H1 (cell line): ENCODE results near the gene TCF4. TPM values are rescaled to one million over a fixed set of nuclear protein-coding genes. Genes with fewer than 3 reads are reported as not detected.
A peak's percentile ranks its signal among the peaks of the same experiment; 100 is the strongest.

Experiments used
- CTCF ChIA-PET: fragments of 300-600 bp; sonication (Branson Sonifier 250); formaldehyde crosslinking; loops from one replicate; lab custom pipeline; 2021; ENCODE audit not compliant: partially characterized antibody; lab: Charles Lee
- POLR2A ChIA-PET: fragments of 300-600 bp; sonication (Branson Sonifier 250); formaldehyde crosslinking; loops from one replicate; lab custom pipeline; 2021; ENCODE audit warnings: inconsistent platforms; ENCODE audit not compliant: partially characterized antibody; lab: Charles Lee
- DNase-seq, 2 experiments: peaks; one replicate each; pipeline versions ENCODE4 v3.0.0 to v3.0.0-alpha.2; 2010 to 2022; ENCODE audit warnings: low spot score in 2 of 2, low read depth in 1 of 2, mixed read lengths in 1 of 2
- FAIRE-seq: peaks from 2 replicates; lab custom pipeline; 2011; peaks lifted over from hg19 to GRCh38; lab: Jason Lieb, UNC
- H2AFZ ChIP-seq: 2 replicates; pipeline ENCODE4 v1.8.1; 2012; ENCODE audit warnings: low read length, inconsistent platforms
- H2AK5ac ChIP-seq: 2 replicates; pipeline ENCODE4 v1.6.1; 2013; ENCODE audit warnings: low read depth, low read length
- H2BK120ac ChIP-seq: replicated peaks from 2 replicates; pipeline ENCODE3; 2013; ENCODE audit warnings: low read depth, low read length, inconsistent platforms
- H2BK12ac ChIP-seq: 2 replicates; pipeline ENCODE4 v1.6.1; 2013; ENCODE audit warnings: low read depth, low read length
- H2BK15ac ChIP-seq: 2 replicates; pipeline ENCODE4 v1.6.1; 2013; ENCODE audit warnings: low read length
- H2BK20ac ChIP-seq: 2 replicates; pipeline ENCODE4 v1.6.1; 2013; ENCODE audit warnings: low read length
- H2BK5ac ChIP-seq: 2 replicates; pipeline ENCODE4 v1.6.1; 2013; ENCODE audit warnings: low read depth, low read length
- H3K14ac ChIP-seq: 2 replicates; pipeline ENCODE4 v1.6.1; 2013; ENCODE audit warnings: inconsistent platforms; ENCODE audit not compliant: insufficient read length
- H3K18ac ChIP-seq: 2 replicates; pipeline ENCODE4 v1.6.1; 2013; ENCODE audit warnings: low read length; ENCODE audit errors: extremely low read depth
- H3K23ac ChIP-seq: 2 replicates; pipeline ENCODE4 v1.6.1; 2013; ENCODE audit warnings: inconsistent platforms; ENCODE audit not compliant: insufficient read length
- H3K23me2 ChIP-seq: 2 replicates; pipeline ENCODE4 v1.6.1; 2013; ENCODE audit warnings: low read depth, low read length
- H3K27ac ChIP-seq: 2 replicates; pipeline ENCODE4 v1.6.1; 2011; ENCODE audit warnings: low read depth, low read length, inconsistent platforms
- H3K27me3 ChIP-seq, 4 experiments: replicated peaks in 1 of 4; 1 replicate in 1 of 4; 2 replicates in 3 of 4; pipeline versions ENCODE4 v1.6.1 to v1.8.1; 2011 to 2013; ENCODE audit warnings: low read length in 3 of 4, mild to moderate bottlenecking in 3 of 4, inconsistent platforms in 2 of 4, mixed read lengths in 2 of 4, moderate library complexity in 1 of 4; ENCODE audit not compliant: control insufficient read depth in 3 of 4, insufficient read depth in 3 of 4; ENCODE audit errors: extremely low read depth in 1 of 4
- H3K36me3 ChIP-seq, 4 experiments: 2 replicates each; pipeline versions ENCODE4 v1.6.1 to v1.8.1; 2011 to 2013; ENCODE audit warnings: mild to moderate bottlenecking in 4 of 4, low read length in 3 of 4, moderate library complexity in 2 of 4, control low read depth in 1 of 4, inconsistent platforms in 1 of 4; ENCODE audit not compliant: insufficient read depth in 4 of 4, control insufficient read depth in 2 of 4
- H3K4ac ChIP-seq: replicated peaks from 2 replicates; pipeline ENCODE3; 2013; ENCODE audit warnings: low read length, low read depth, mixed read lengths, inconsistent platforms; ENCODE audit not compliant: insufficient read length
- H3K4me1 ChIP-seq, 4 experiments: replicated peaks in 1 of 4; 1 replicate in 1 of 4; 2 replicates in 3 of 4; pipeline versions ENCODE4 v1.6.1 to v1.8.1; 2011 to 2013; ENCODE audit warnings: low read length in 3 of 4, inconsistent platforms in 2 of 4, mixed read lengths in 1 of 4; ENCODE audit not compliant: insufficient read depth in 4 of 4, control insufficient read depth in 3 of 4
- H3K4me2 ChIP-seq, 2 experiments: 2 replicates each; pipeline versions ENCODE4 v1.6.1 to v1.8.1; 2011 to 2013; ENCODE audit warnings: low read depth in 2 of 2, low read length in 2 of 2, control low read depth in 1 of 2, inconsistent platforms in 1 of 2, mild to moderate bottlenecking in 1 of 2; ENCODE audit not compliant: insufficient read depth in 1 of 2
- H3K4me3 ChIP-seq, 4 experiments: fragments of 200-600, 300-600 bp in 1 of 4; sonication (generic), shearing (Covaris generic), sonication (Bioruptor Twin) in 1 of 4; 2 replicates each; pipeline versions ENCODE4 v1.5.1 to v1.8.1; 2011 to 2016; ENCODE audit warnings: low read length in 4 of 4, low read depth in 3 of 4, control low read depth in 2 of 4, inconsistent platforms in 2 of 4, mild to moderate bottlenecking in 2 of 4, mixed read lengths in 1 of 4, moderate library complexity in 1 of 4; ENCODE audit not compliant: insufficient read depth in 2 of 4; ENCODE audit errors: extremely low read depth in 1 of 4
- H3K56ac ChIP-seq: replicated peaks from 2 replicates; pipeline ENCODE3; 2013; ENCODE audit warnings: low read depth, mild to moderate bottlenecking, mixed read lengths, low read length, inconsistent platforms; ENCODE audit not compliant: insufficient read length
- H3K79me1 ChIP-seq: 2 replicates; pipeline ENCODE4 v1.6.1; 2013; ENCODE audit warnings: low read depth, low read length, control low read depth
- H3K79me2 ChIP-seq, 2 experiments: 2 replicates each; pipeline versions ENCODE4 v1.6.1 to v1.8.1; 2012 to 2013; ENCODE audit warnings: low read length in 2 of 2, mild to moderate bottlenecking in 2 of 2, inconsistent platforms in 1 of 2; ENCODE audit not compliant: insufficient read depth in 2 of 2, control insufficient read depth in 1 of 2
- H3K9ac ChIP-seq, 4 experiments: replicated peaks in 1 of 4; 1 replicate in 1 of 4; 2 replicates in 3 of 4; pipeline versions ENCODE4 v1.6.1 to v1.8.1; 2011 to 2013; ENCODE audit warnings: low read depth in 3 of 4, low read length in 3 of 4, control low read depth in 2 of 4, mild to moderate bottlenecking in 2 of 4, moderate library complexity in 2 of 4, inconsistent platforms in 1 of 4; ENCODE audit errors: extremely low read depth in 1 of 4
- H3K9me3 ChIP-seq, 2 experiments: 2 replicates each; pipeline versions ENCODE4 v1.6.1 to v1.8.1; 2012 to 2013; ENCODE audit warnings: mild to moderate bottlenecking in 2 of 2, moderate library complexity in 2 of 2, control low read depth in 1 of 2, inconsistent platforms in 1 of 2, low read depth in 1 of 2, low read length in 1 of 2, mixed read lengths in 1 of 2; ENCODE audit not compliant: insufficient read depth in 2 of 2
- H4K20me1 ChIP-seq, 2 experiments: replicated peaks in 1 of 2; 2 replicates each; pipeline versions ENCODE3 to v1.8.1; 2011 to 2013; ENCODE audit warnings: inconsistent platforms in 2 of 2, low read length in 2 of 2, mild to moderate bottlenecking in 1 of 2; ENCODE audit not compliant: insufficient read depth in 2 of 2, control insufficient read depth in 1 of 2
- H4K5ac ChIP-seq: 2 replicates; pipeline ENCODE4 v1.6.1; 2013; ENCODE audit warnings: low read length, low read depth, mixed read lengths, inconsistent platforms; ENCODE audit not compliant: insufficient read length
- H4K8ac ChIP-seq: 2 replicates; pipeline ENCODE4 v1.8.0; 2013; ENCODE audit warnings: mild to moderate bottlenecking, moderate library complexity, low read length, inconsistent platforms; ENCODE audit not compliant: insufficient read depth; ENCODE audit errors: extremely low read depth
- H4K91ac ChIP-seq: replicated peaks from 2 replicates; pipeline ENCODE3; 2013; ENCODE audit warnings: low read length, mixed read lengths, inconsistent platforms; ENCODE audit not compliant: insufficient read length
- CHD1 ChIP-seq: IDR thresholded peaks from 2 replicates; pipeline ENCODE4 v1.6.1; 2012; ENCODE audit warnings: low read depth, low read length, improper control_type of control experiment
- WGBS, 2 experiments: shearing (Covaris generic) in 1 of 2; methylation state at CpG; one replicate each; pipeline versions ENCODE4 v1.1.6 to v1.1.7; 2013 to 2015; ENCODE audit warnings: low lambda C conversion rate in 2 of 2, mixed read lengths in 2 of 2, inconsistent platforms in 1 of 2, low coverage in 1 of 2, missing lambda C conversion rate in 1 of 2; ENCODE audit not compliant: insufficient replicate concordance in 2 of 2, insufficient coverage in 1 of 2, insufficient read length in 1 of 2; ENCODE audit errors: extremely low coverage in 1 of 2, missing lambda C conversion rate in 1 of 2; 5-methylcytosine and 5-hydroxymethylcytosine counted together
- polyA plus RNA-seq, 7 experiments: library from polyadenylated mRNA; depleted of rRNA in 3 of 7; stranded (reverse) in 5 of 7; unstranded in 2 of 7; fragments of >200 nt in 5 of 7; fragments of 200-250 nt in 2 of 7; gene quantifications; 1 replicate in 5 of 7; 2 replicates in 1 of 7; 4 replicates in 1 of 7; pipeline versions ENCODE4 v1.2.1 to v1.2.3, GENCODE V29; 2011 to 2013; ENCODE audit warnings: missing spikeins in 2 of 7, mixed read lengths in 2 of 7
- total RNA-seq: library from RNA; stranded (reverse); fragmentation: NEBNext Ultra II Directional; extraction: Animal tissue kit (Norgen Biotek cat#: 25700); gene quantifications from 2 replicates; pipeline ENCODE4 v1.2.1, GENCODE V29; 2021
- TF ChIP-seq, protein P1 (sequence below), 3 experiments: IDR thresholded peaks; 1 replicate in 2 of 3; 2 replicates in 1 of 3; pipeline versions ENCODE4 v1.5.1 to v1.6.1; 2011; ENCODE audit warnings: low read length in 3 of 3, mild to moderate bottlenecking in 3 of 3, inconsistent platforms in 2 of 3, low read depth in 1 of 3, moderate library complexity in 1 of 3; ENCODE audit not compliant: insufficient read depth in 1 of 3; ENCODE audit errors: control extremely low read depth in 1 of 3

Gene TCF4
- total and polyA plus RNA-seq, 2 of the 8 experiments (the other 6 are each of a cell fraction or from before 2014, with no cell fraction given) = 59.3 to 118 TPM

DNA sequence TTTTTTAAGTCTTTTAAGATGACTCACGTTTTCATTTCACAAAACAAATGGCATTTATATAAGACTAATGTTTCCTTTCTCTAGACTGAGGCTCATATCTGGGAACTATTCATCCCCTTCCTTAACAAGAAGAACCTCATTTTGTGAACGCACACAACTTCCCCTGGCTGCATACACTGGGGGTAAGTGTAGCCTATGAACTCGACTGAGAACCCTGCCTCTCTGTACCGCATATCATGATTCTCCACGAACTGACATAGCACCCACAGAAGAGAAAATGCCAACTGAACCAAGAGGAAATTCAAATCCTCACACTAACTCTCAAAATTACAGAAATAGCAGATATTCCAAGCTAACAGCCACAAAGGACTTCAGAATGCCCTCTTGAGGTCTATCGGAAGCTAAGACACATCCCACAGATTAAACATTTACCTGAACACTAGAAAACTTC lies 236.7 kb downstream of the TCF4 start:
- Histone ChIP-seq H3K9me3 (no peaks in the 10 kb centered on the region), H3K18ac (no peak overlapping the region), H2BK5ac (no peak overlapping the region), H2BK120ac (peak overlapping the region; percentile 30), H3K4me1 (peaks cover 11 to 45% (median 30%) of the 10 kb centered on the region in 4 experiments), H3K9ac (no peak overlapping the region), H4K91ac (peak overlapping the region; percentile 96), H4K5ac (no peak overlapping the region), H3K14ac (no peak overlapping the region), H3K4me3 (no peak overlapping the region; a peak in 1 of 8 replicates), H3K56ac (no peak overlapping the region), H3K79me2 (peaks cover 0 to 38% of the 10 kb centered on the region in 2 experiments; a peak in 2 of 4 replicates), H2BK12ac (peak overlapping the region; percentile 91; the same call in 1 of the 2 replicates), H3K4ac (peak overlapping the region; percentile 93), H3K27me3 (no peaks in the 10 kb centered on the region), H3K23ac (no peak overlapping the region), H3K4me2 (peak overlapping the region; percentile 24 to 30; a peak in 3 of 4 replicates), H2BK15ac (0 out of 2 replicates have a peak overlapping the region, but pooled peaks have one; percentile 8), H4K20me1 (peaks cover 0 to 2% of the 10 kb centered on the region in 2 experiments), H2BK20ac (peak overlapping the region; percentile 64; the same call in 1 of the 2 replicates), H2AFZ (no peak overlapping the region), H3K79me1 (no peaks in the 10 kb centered on the region; the same call in 1 of the 2 replicates), H3K23me2 (no peaks in the 10 kb centered on the region), H4K8ac (no peak overlapping the region), H3K27ac (no peak overlapping the region), H2AK5ac (0 out of 2 replicates have a peak overlapping the region, but pooled peaks have one; percentile 61), H3K36me3 (no peaks in the 10 kb centered on the region)
- TF ChIP-seq, protein P1, sequence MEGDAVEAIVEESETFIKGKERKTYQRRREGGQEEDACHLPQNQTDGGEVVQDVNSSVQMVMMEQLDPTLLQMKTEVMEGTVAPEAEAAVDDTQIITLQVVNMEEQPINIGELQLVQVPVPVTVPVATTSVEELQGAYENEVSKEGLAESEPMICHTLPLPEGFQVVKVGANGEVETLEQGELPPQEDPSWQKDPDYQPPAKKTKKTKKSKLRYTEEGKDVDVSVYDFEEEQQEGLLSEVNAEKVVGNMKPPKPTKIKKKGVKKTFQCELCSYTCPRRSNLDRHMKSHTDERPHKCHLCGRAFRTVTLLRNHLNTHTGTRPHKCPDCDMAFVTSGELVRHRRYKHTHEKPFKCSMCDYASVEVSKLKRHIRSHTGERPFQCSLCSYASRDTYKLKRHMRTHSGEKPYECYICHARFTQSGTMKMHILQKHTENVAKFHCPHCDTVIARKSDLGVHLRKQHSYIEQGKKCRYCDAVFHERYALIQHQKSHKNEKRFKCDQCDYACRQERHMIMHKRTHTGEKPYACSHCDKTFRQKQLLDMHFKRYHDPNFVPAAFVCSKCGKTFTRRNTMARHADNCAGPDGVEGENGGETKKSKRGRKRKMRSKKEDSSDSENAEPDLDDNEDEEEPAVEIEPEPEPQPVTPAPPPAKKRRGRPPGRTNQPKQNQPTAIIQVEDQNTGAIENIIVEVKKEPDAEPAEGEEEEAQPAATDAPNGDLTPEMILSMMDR (IDR thresholded peaks at IDR 0.05; ENCODE audit: control extremely low read depth in 1 of 3, insufficient read depth in 1 of 3, low read depth in 1 of 3, low read length in 3 of 3) = no peak
- TF ChIP-seq CHD1 = no peak
- FAIRE-seq = peak; percentile 13
- CTCF ChIA-PET = interaction anchor here (2.2 kb wide), 1 partner anchor 117 kb away, joined by 5 read pairs; no protein-coding TSS in a partner anchor
- DNase-seq = no peak
- POLR2A ChIA-PET = no interaction called here
- 43% methylated on average over 6 of the region's 6 CpGs; no CpG with 5 or more reads in 1 of the 2 experiments for WGBS, 2 experiments
